Panc1 (cell line): ENCODE measurements around the gene MEP1A. TPM values are rescaled to one million over a fixed set of nuclear protein-coding genes. Genes with fewer than 3 reads are reported as not detected.

Experiments
- ATAC-seq: fragments of 200-7000 bp; cut with Tn5 transposase; 2 replicates; pipeline ENCODE4 v1.9.1; 2020; ENCODE audit warnings: mild to moderate bottlenecking, moderate library complexity
- BruUV-seq: library from RNA; stranded (reverse); fragments of 400-500 nt; replicated peaks from 2 replicates; lab custom pipeline; 2021; lab: Mats Ljungman, UMichigan
- CTCF ChIA-PET: fragments of 300-600 bp; sonication (Branson Sonifier 250); formaldehyde crosslinking; loops from one replicate; lab custom pipeline; 2022; ENCODE audit warnings: antibody characterized with exemption; lab: Charles Lee
- POLR2A ChIA-PET: fragments of 300-600 bp; sonication (Branson Sonifier 250); formaldehyde crosslinking; loops from one replicate; lab custom pipeline; 2022; ENCODE audit warnings: antibody characterized with exemption; lab: Charles Lee
- DNase-seq: peaks from one replicate; pipeline ENCODE4 v3.0.0-alpha.2; 2010; ENCODE audit warnings: low read depth, low spot score
- H3K27ac ChIP-seq: 2 replicates; pipeline ENCODE4 v1.5.1; 2011; ENCODE audit warnings: mild to moderate bottlenecking, low read length, inconsistent platforms
- H3K27me3 ChIP-seq: fragments of 200-500 bp; sonication (Bioruptor generic); 2 replicates; pipeline ENCODE4 v1.6.0; 2014; ENCODE audit warnings: low read length, inconsistent platforms; ENCODE audit not compliant: control insufficient read depth, insufficient read depth
- H3K36me3 ChIP-seq: fragments of 200-500 bp; sonication (Bioruptor generic); 2 replicates; pipeline ENCODE4 v1.5.1; 2014; ENCODE audit warnings: inconsistent platforms, mild to moderate bottlenecking, low read length, moderate library complexity; ENCODE audit not compliant: control insufficient read depth, insufficient read depth
- H3K4me1 ChIP-seq: 2 replicates; pipeline ENCODE4 v1.5.1; 2011; ENCODE audit warnings: inconsistent platforms, mild to moderate bottlenecking, low read length, moderate library complexity; ENCODE audit not compliant: control insufficient read depth, insufficient read depth
- H3K4me3 ChIP-seq, 2 experiments: 2 replicates each; pipeline ENCODE4 v1.5.1; 2011 to 2012; ENCODE audit warnings: low read depth in 2 of 2, low read length in 2 of 2, mild to moderate bottlenecking in 2 of 2, inconsistent platforms in 1 of 2, moderate library complexity in 1 of 2
- H3K9me3 ChIP-seq: fragments of 200-500 bp; sonication (Bioruptor generic); 2 replicates; pipeline ENCODE4 v1.5.1; 2014; ENCODE audit warnings: low read depth, mild to moderate bottlenecking, inconsistent platforms, low read length, moderate library complexity; ENCODE audit not compliant: control insufficient read depth, insufficient read depth
- CTCF ChIP-seq: fragments of 450-650 bp; IDR thresholded peaks from 2 replicates; pipeline ENCODE4 v1.5.1; 2017; ENCODE audit warnings: mild to moderate bottlenecking
- POLR2AphosphoS5 ChIP-seq: IDR thresholded peaks from 2 replicates; pipeline ENCODE4 v1.6.1; 2012; ENCODE audit warnings: mild to moderate bottlenecking, low read depth, low read length, moderate library complexity
- REST ChIP-seq, 2 experiments: IDR thresholded peaks; 2 replicates each; pipeline ENCODE4 v1.6.1; 2011 to 2012; ENCODE audit warnings: low read depth in 2 of 2, control low read depth in 1 of 2, low read length in 1 of 2, mild to moderate bottlenecking in 1 of 2, moderate library complexity in 1 of 2; ENCODE audit not compliant: insufficient read depth in 1 of 2
- SIN3A ChIP-seq: IDR thresholded peaks from 2 replicates; pipeline ENCODE4 v1.6.1; 2012; ENCODE audit warnings: low read depth, mild to moderate bottlenecking, low read length, moderate library complexity, borderline replicate concordance; ENCODE audit not compliant: insufficient read depth
- TCF7L2 ChIP-seq: IDR thresholded peaks from 2 replicates; pipeline ENCODE4 v1.6.1; 2011; ENCODE audit warnings: mild to moderate bottlenecking, low read depth, low read length, inconsistent platforms
- in situ Hi-C: cut with HindIII; loops from 2 replicates; pipeline ENCODE4 v1.10.0; 2016; ENCODE audit warnings: low sequenced_read_pairs, low pct_unique_long_range_greater_than_20kb
- intact Hi-C: fragments of 100-400 bp; cut with micrococcal nuclease; formaldehyde crosslinking; loops from one replicate; pipeline ENCODE4 v1.10.0; 2022; ENCODE audit not compliant: unreplicated experiment
- total RNA-seq: library from RNA; stranded (reverse); gene quantifications from one replicate; pipeline ENCODE4 v1.2.1, GENCODE V29; 2021; ENCODE audit not compliant: unreplicated experiment

The MEP1A gene
- total RNA-seq, 1 experiment from 2014 or later: not detected

- TF ChIP-seq REST (IDR thresholded peaks at IDR 0.05; ENCODE audit: insufficient read depth in 1 of 2, low read depth in 2 of 2, low read length in 1 of 2) (no peak), SIN3A (no peak), TCF7L2 (no peak), POLR2AphosphoS5 (no peak), CTCF (no peak)
- Histone ChIP-seq H3K4me1 (no peaks in the 10 kb centered on the region), H3K9me3 (no peaks in the 10 kb centered on the region), H3K27me3 (no peaks in the 10 kb centered on the region; the same call in 1 of the 2 replicates), H3K36me3 (no peaks in the 10 kb centered on the region), H3K4me3 (no peak overlapping the region), H3K27ac (no peak overlapping the region)
- in situ Hi-C loops: no loop called here
- intact Hi-C loops: no loop called here
- no TSS peak for BruUV-seq
- DNase-seq: no peak
- ChIA-PET POLR2A (no interaction called here), CTCF (no interaction called here)
- ATAC-seq: no peak
Observed at GRCh38 chr6:46751658-46752057, 41.5 kb upstream of the MEP1A start.

- H3K4me1 ChIP-seq: no peaks in the 10 kb centered on the region
- no peak for ATAC-seq
- no peaks in the 10 kb centered on the region for H3K36me3 ChIP-seq
- H3K4me3 ChIP-seq: no peak overlapping the region
- intact Hi-C loops: no loop called here
- in situ Hi-C loops: no loop called here
- H3K27ac ChIP-seq: no peak overlapping the region
- TF ChIP-seq TCF7L2: no peak
- TF ChIP-seq SIN3A: no peak
- peaks cover 2% of the 10 kb centered on the region; the same call in 1 of the 2 replicates for H3K27me3 ChIP-seq
- DNase-seq: no peak
- no TSS peak for BruUV-seq
- ChIA-PET CTCF (no interaction called here), POLR2A (no interaction called here)
- no peaks in the 10 kb centered on the region for H3K9me3 ChIP-seq
Observed at GRCh38 chr6:46755865-46756264, 37.3 kb upstream of the MEP1A start.

GRCh38 chr6:46756469-46757213, 36.5 kb upstream of the MEP1A start:
- no TSS peak for BruUV-seq
- Histone ChIP-seq H3K4me1 (no peaks in the 10 kb centered on the region), H3K9me3 (no peaks in the 10 kb centered on the region), H3K36me3 (no peaks in the 10 kb centered on the region), H3K27ac (no peak overlapping the region), H3K27me3 (peaks cover 2% of the 10 kb centered on the region; the same call in 1 of the 2 replicates), H3K4me3 (no peak overlapping the region)
- intact Hi-C loops (no loop called here), in situ Hi-C loops (no loop called here)
- CTCF ChIA-PET: no interaction called here
- DNase-seq: no peak
- no peak for ATAC-seq
- POLR2A ChIA-PET: no interaction called here
- TF ChIP-seq CTCF: no peak
- TF ChIP-seq TCF7L2: no peak
- no peak for TF ChIP-seq SIN3A
- no peak for TF ChIP-seq REST (IDR thresholded peaks at IDR 0.05; ENCODE audit: insufficient read depth in 1 of 2, low read depth in 2 of 2, low read length in 1 of 2)
- no peak for TF ChIP-seq POLR2AphosphoS5
